ENCODE results near the gene SENP3.

DNA sequence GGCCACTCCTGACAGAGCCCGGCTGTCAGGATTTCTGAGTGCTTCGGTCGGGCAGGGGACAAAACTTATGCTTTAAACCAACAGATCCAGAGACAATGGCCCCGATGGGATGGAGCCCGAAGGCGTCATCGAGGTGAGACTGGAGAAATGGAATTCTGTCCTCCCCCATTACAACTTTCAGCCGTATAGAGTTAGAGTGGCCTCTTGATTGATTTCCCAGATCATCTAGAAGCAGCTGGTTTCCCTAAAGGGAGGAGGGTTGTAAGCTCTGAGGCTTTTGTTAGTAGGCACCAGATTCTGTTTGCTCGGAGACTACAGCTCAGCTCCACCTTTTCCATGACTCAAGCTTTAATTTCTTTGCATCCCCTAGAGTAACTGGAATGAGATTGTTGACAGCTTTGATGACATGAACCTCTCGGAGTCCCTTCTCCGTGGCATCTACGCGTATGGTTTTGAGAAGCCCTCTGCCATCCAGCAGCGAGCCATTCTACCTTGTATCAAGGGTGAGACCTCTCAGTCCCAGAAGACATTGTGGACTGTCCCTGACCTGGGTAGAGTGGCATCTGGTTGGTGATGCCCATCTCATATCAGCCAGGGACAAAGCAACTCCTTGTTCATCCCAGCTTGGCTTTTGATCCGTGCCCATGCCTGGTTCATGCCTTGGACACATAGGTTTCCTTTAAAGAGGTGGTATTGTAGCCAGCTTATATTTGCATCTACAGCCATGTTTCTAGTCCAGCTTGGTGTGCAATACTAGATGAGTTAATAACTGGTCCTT lies 12.6 kb downstream of the SENP3 start:
- no peak for TF ChIP-seq EZH2 (IDR thresholded peaks at IDR 0.05; ENCODE audit: insufficient read depth, poor library complexity, severe bottlenecking)
- TF ChIP-seq EZH2phosphoT487 (IDR thresholded peaks at IDR 0.05; ENCODE audit: insufficient read depth, low read depth) = no peak
